ENCODE data around the gene CNOT3. TPM values are rescaled to one million over a fixed set of nuclear protein-coding genes. Genes with fewer than 3 reads are reported as not detected.

Gene CNOT3
- total and polyA plus RNA-seq, 8 donors, result 35.2 to 75.0 (median 61.5) TPM

- no peak overlapping the region for H3K4me3 ChIP-seq
- intact Hi-C loops (cut with DNase I), result no loop called here
- no peak for TF ChIP-seq CTCF (IDR thresholded peaks at IDR 0.05)
- H3K27me3 ChIP-seq, result no peaks in the 10 kb centered on the region
- H3K36me3 ChIP-seq, result peaks cover 0 to 76% of the 10 kb centered on the region in 2 donors
- DNase-seq (no peak), ATAC-seq (no peak)
- peaks cover 4 to 13% of the 10 kb centered on the region in 2 donors for H3K4me1 ChIP-seq
- no peaks in the 10 kb centered on the region for H3K9me3 ChIP-seq
- H3K27ac ChIP-seq, result no peak overlapping the region
Measured at GRCh38 chr19:54108496-54108895, 29.1 kb upstream of the CNOT3 start.

GRCh38 chr19:54109651-54110050, 27.9 kb upstream of the CNOT3 start:
- no peaks in the 10 kb centered on the region for H3K9me3 ChIP-seq

GRCh38 chr19:54114340-54115108, 23.0 kb upstream of the CNOT3 start:
- no peak for TF ChIP-seq CTCF (IDR thresholded peaks at IDR 0.05)
- no peaks in the 10 kb centered on the region for H3K9me3 ChIP-seq
- peaks cover 0 to 46% of the 10 kb centered on the region in 2 donors for H3K36me3 ChIP-seq
- peaks cover 13 to 25% of the 10 kb centered on the region in 2 donors for H3K4me1 ChIP-seq
- H3K4me3 ChIP-seq, result peak overlapping the region; percentile 86
- DNase-seq (peak in 2 of 4 donors; percentile 69 to 86), ATAC-seq (peak; percentile 57)
- no peaks in the 10 kb centered on the region for H3K27me3 ChIP-seq
- intact Hi-C loops (cut with DNase I), result no loop called here
- H3K27ac ChIP-seq, result peak overlapping the region; percentile 89 to 92

More at GRCh38 chr19:54109651-54110050, 27.9 kb upstream of the CNOT3 start:
- no peak for DNase-seq
- Histone ChIP-seq H3K27me3 (no peaks in the 10 kb centered on the region), H3K36me3 (peaks cover 0 to 76% of the 10 kb centered on the region in 2 donors), H3K4me3 (no peak overlapping the region), H3K27ac (no peak overlapping the region), H3K4me1 (peaks cover 7 to 13% of the 10 kb centered on the region in 2 donors)
- TF ChIP-seq CTCF (IDR thresholded peaks at IDR 0.05), result no peak
- no peak for ATAC-seq
- intact Hi-C loops (cut with DNase I), result no loop called here

GRCh38 chr19:54115109-54116063, 22.2 kb upstream of the CNOT3 start, which contains the start of the genes PRPF31 and TFPT:
TSS of gene PRPF31 (plus strand) at chr19:54115754. CDS start at chr19:54118279, 2,525 bp downstream.
TSS of gene TFPT (minus strand) at chr19:54115657. CDS start at chr19:54115269, 388 bp downstream.
- no peak for TF ChIP-seq CTCF (IDR thresholded peaks at IDR 0.05)
- Histone ChIP-seq H3K27me3 (no peaks in the 10 kb centered on the region), H3K9me3 (no peaks in the 10 kb centered on the region), H3K36me3 (peaks cover 0 to 46% of the 10 kb centered on the region in 2 donors), H3K4me1 (peaks cover 13 to 25% of the 10 kb centered on the region in 2 donors), H3K4me3 (peak within 1 kb of the TSS; percentile 86), H3K27ac (peak within 1 kb of the TSS; percentile 89 to 92)
- ATAC-seq, result peak; percentile 98
- intact Hi-C loops (cut with DNase I), result no loop called here
- peak; percentile 95 to 100 (median 96) for DNase-seq

Data from left lung (tissue), 10 donors.